SH-SY5Y (cell line): Measurements from ENCODE around the gene ADPRHL1.

Source experiments
- GATA2 ChIP-seq: IDR thresholded peaks from 2 replicates; pipeline ENCODE4 v1.6.1; 2011; ENCODE audit warnings: mild to moderate bottlenecking, low read depth, low read length
- GATA3 ChIP-seq: IDR thresholded peaks from 2 replicates; pipeline ENCODE4 v1.6.1; 2011; ENCODE audit warnings: low read depth, mild to moderate bottlenecking, low read length, moderate library complexity

- TF ChIP-seq GATA2 (no peak), GATA3 (no peak)
These were observed 51.6 kb downstream of the ADPRHL1 start for GRCh38 chr13:113401452-113402415.
